OCI-LY3 (cell line): ENCODE data around the gene TAF4.

Experiments
- H2AFZ ChIP-seq: fragments of 200-600, 300-600 bp; shearing (Covaris generic); 2 replicates; pipeline ENCODE4 v1.6.0; 2014; ENCODE audit warnings: antibody characterized with exemption, low read depth, low read length
- H3K27ac ChIP-seq: fragments of 200-600, 300-600 bp; sonication (generic); 2 replicates; pipeline ENCODE4 v1.5.1; 2014; ENCODE audit warnings: mild to moderate bottlenecking, low read length, moderate library complexity, mixed read lengths
- H3K27me3 ChIP-seq: fragments of 200-600, 300-600 bp; sonication (generic); 2 replicates; pipeline ENCODE4 v1.6.1; 2014; ENCODE audit warnings: low read depth, low read length, mixed read lengths
- H3K36me3 ChIP-seq: fragments of 200-600, 300-600 bp; sonication (generic); replicated peaks from 2 replicates; pipeline ENCODE3; 2014; ENCODE audit warnings: low read depth, low read length, mixed read lengths
- H3K4me1 ChIP-seq: fragments of 300-600, 200-600 bp; sonication (generic); 2 replicates; pipeline ENCODE4 v1.6.1; 2014; ENCODE audit warnings: low read length, mixed read lengths
- H3K4me2 ChIP-seq: fragments of 200-600, 300-600 bp; sonication (generic); 2 replicates; pipeline ENCODE4 v1.6.1; 2014; ENCODE audit warnings: low read length, mixed read lengths
- H3K4me3 ChIP-seq: fragments of 300-600, 200-600 bp; sonication (generic); 2 replicates; pipeline ENCODE4 v1.5.1; 2014; ENCODE audit warnings: antibody characterized with exemption, mild to moderate bottlenecking, low read length, moderate library complexity
- H3K79me2 ChIP-seq: fragments of 300-600, 200-600 bp; shearing (Covaris generic); 2 replicates; pipeline ENCODE4 v1.6.1; 2014; ENCODE audit warnings: mild to moderate bottlenecking, low read length, mixed read lengths
- H3K9ac ChIP-seq: fragments of 300-600, 200-600 bp; shearing (Covaris generic); 2 replicates; pipeline ENCODE4 v1.6.0; 2014; ENCODE audit warnings: mild to moderate bottlenecking, low read length, moderate library complexity
- H3K9me3 ChIP-seq: fragments of 200-600, 300-600 bp; shearing (Covaris generic); 2 replicates; pipeline ENCODE4 v1.6.1; 2014; ENCODE audit warnings: low read length, mixed read lengths; ENCODE audit not compliant: insufficient read depth
- H4K20me1 ChIP-seq: fragments of 200-600, 300-600 bp; sonication (generic); 2 replicates; pipeline ENCODE4 v1.6.1; 2016; ENCODE audit warnings: low read length, mixed read lengths; ENCODE audit not compliant: insufficient read depth
- EZH2phosphoT487 ChIP-seq: fragments of 200-600 bp; shearing (Covaris generic); IDR thresholded peaks from 2 replicates; pipeline ENCODE4 v1.6.1; 2018; ENCODE audit warnings: antibody characterized with exemption, mixed run types, low read depth
- TF ChIP-seq, protein P1 (sequence below): fragments of 200-600, 300-600 bp; sonication (generic); IDR thresholded peaks from 2 replicates; pipeline ENCODE4 v1.5.1; 2014; ENCODE audit warnings: antibody characterized with exemption, low read length, low read depth

Gene TAF4

DNA sequence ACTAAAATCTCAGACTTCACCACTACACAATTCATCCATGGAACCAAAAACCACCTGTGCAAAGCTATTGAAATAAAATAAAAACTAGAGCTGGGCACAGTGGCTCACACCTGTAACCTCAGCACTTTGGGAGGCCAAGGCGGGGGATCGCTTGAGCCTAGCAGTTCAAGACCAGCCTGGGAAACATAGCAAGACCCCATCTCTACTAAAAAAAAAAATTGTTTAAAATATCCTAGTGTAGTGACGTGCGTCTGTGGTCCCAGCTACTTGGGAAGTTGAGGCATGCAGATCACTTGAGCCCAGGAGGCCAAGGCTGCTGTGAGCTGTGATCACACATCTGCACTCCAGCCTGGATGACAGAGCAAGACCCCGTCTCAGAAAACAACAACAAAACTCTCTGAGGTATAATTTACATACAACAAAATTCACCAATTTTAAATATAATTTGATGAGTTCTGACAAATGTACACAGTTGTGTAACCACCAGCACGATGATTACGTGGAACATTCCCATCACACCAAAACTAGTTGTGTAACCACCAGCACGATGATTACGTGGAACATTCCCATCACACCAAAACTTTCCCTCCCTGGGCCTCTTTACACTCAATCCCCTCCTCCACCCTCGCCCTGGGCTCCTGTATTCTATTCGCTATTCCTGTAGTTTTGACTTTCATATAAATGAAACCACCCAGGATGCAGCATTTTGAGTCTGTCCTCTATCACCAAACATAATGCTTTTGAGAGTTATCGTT lies 107.5 kb downstream of the TAF4 start:
- Histone ChIP-seq H3K27ac (no peak overlapping the region), H3K4me1 (no peaks in the 10 kb centered on the region), H3K4me2 (no peak overlapping the region), H3K4me3 (no peak overlapping the region), H4K20me1 (no peaks in the 10 kb centered on the region), H3K36me3 (no peaks in the 10 kb centered on the region), H3K27me3 (no peaks in the 10 kb centered on the region; the same call in 1 of the 2 replicates), H3K9ac (no peak overlapping the region), H3K9me3 (no peaks in the 10 kb centered on the region), H3K79me2 (no peaks in the 10 kb centered on the region), H2AFZ (no peak overlapping the region)
- no peak for TF ChIP-seq EZH2phosphoT487
- TF ChIP-seq, protein P1, sequence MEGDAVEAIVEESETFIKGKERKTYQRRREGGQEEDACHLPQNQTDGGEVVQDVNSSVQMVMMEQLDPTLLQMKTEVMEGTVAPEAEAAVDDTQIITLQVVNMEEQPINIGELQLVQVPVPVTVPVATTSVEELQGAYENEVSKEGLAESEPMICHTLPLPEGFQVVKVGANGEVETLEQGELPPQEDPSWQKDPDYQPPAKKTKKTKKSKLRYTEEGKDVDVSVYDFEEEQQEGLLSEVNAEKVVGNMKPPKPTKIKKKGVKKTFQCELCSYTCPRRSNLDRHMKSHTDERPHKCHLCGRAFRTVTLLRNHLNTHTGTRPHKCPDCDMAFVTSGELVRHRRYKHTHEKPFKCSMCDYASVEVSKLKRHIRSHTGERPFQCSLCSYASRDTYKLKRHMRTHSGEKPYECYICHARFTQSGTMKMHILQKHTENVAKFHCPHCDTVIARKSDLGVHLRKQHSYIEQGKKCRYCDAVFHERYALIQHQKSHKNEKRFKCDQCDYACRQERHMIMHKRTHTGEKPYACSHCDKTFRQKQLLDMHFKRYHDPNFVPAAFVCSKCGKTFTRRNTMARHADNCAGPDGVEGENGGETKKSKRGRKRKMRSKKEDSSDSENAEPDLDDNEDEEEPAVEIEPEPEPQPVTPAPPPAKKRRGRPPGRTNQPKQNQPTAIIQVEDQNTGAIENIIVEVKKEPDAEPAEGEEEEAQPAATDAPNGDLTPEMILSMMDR: no peak

DNA sequence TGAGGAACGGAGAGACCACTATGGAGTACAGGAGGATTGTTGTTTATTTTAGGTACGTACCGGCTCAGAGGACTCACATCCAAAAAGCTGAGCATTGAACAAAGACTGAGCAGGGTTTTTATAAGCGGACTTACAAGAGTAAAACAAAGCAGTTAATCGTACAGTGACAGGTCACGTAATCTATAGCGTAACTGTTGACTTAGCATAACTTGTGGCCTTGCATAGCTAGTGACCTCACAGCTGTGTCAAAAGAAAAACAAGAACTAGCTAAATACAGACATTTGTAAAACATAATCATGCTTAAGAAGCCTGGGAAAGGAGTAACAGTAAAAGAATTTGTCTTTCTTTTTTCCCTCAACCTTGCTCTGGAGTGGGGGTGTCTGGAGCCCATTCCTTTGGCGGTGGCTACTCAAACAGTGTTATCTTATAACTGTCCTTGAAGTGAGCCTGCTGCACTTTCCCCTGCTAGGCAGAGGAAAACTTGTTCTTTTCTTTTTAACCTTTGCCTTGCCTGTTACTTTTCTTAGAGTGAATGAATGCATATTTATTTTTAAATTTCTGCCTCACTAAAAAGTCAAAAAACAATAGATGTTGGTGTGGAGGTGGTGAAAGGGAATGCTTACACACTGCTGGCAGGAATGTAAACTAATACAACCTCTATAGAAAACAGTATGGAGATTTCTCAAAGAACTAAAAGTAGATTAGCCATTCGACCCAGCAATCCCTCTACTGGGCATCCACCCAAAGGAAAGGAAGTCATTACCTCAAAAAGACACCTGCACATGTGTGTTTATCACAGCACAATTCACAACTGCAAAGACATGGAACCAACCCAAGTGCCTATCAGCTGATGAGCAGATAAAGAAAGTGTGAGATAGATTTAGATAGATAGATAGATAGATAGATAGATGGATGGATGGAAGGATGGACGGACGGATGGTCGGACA lies 109.0 kb downstream of the TAF4 start:
- H3K27ac ChIP-seq: no peak overlapping the region
- TF ChIP-seq EZH2phosphoT487: no peak
- TF ChIP-seq, protein P1: no peak
- no peaks in the 10 kb centered on the region for H3K9me3 ChIP-seq
- no peaks in the 10 kb centered on the region; the same call in 1 of the 2 replicates for H3K27me3 ChIP-seq
- H3K9ac ChIP-seq: no peak overlapping the region
- no peak overlapping the region for H3K4me2 ChIP-seq
- no peaks in the 10 kb centered on the region for H3K4me1 ChIP-seq
- no peak overlapping the region for H2AFZ ChIP-seq
- H3K79me2 ChIP-seq: no peaks in the 10 kb centered on the region
- no peaks in the 10 kb centered on the region; the same call in 1 of the 2 replicates for H4K20me1 ChIP-seq
- no peak overlapping the region for H3K4me3 ChIP-seq
- no peaks in the 10 kb centered on the region for H3K36me3 ChIP-seq

DNA sequence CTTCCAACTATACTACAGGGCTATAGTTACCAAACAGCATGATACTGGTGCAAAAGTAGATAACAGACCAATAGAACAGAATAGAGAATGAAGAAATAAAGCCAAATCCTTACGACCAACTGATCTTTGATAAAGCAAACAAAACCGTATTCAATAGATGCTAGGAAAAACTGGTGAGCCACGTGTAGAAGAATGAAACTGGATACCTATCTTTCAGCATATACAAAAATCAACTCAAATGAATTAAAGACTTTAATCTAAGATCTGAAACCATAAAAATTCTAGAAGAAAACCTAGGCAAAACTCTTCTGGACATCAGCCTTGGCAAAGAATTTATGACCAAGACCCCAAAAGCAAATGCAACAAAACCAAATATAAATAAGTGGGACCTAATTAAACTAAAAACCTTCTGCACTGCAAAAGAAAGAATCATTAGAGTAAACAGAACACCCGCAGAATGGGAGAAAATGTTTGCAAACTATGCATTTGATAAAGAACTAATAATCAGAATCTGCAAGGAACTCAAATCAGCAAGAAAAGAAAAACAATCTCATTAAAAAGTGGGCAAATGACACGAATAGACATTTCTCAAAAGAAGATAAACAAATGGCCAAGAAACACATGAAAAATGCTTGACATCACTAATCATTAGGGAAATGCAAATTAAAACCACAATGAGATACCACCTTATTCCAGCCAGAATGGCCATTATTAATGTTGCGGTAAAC lies 109.8 kb downstream of the TAF4 start:
- H3K27me3 ChIP-seq: no peaks in the 10 kb centered on the region; the same call in 1 of the 2 replicates
- no peak overlapping the region for H2AFZ ChIP-seq
- no peak overlapping the region for H3K9ac ChIP-seq
- H3K9me3 ChIP-seq: no peaks in the 10 kb centered on the region
- no peak overlapping the region for H3K4me3 ChIP-seq
- H3K79me2 ChIP-seq: no peaks in the 10 kb centered on the region
- H3K36me3 ChIP-seq: no peaks in the 10 kb centered on the region
- TF ChIP-seq, protein P1: no peak
- no peak for TF ChIP-seq EZH2phosphoT487
- no peak overlapping the region for H3K27ac ChIP-seq
- no peaks in the 10 kb centered on the region; the same call in 1 of the 2 replicates for H4K20me1 ChIP-seq
- no peak overlapping the region for H3K4me2 ChIP-seq
- H3K4me1 ChIP-seq: no peaks in the 10 kb centered on the region
